HUES64 (cell line): ENCODE results near the gene TNNI2.
"Not testable (repeated sequence)": the region's sequence is repeated elsewhere in the genome, so short reads cannot be mapped to it uniquely, and the experiment has no call there.

Experiments
- H3K27ac ChIP-seq: 2 replicates; pipeline ENCODE4 v1.7.0; 2013; ENCODE audit warnings: low read depth, low read length, inconsistent platforms
- H3K27me3 ChIP-seq: 2 replicates; pipeline ENCODE4 v1.6.1; 2013; ENCODE audit warnings: mild to moderate bottlenecking, low read length; ENCODE audit not compliant: insufficient read depth
- H3K36me3 ChIP-seq: 2 replicates; pipeline ENCODE4 v1.6.1; 2013; ENCODE audit warnings: mild to moderate bottlenecking, low read length; ENCODE audit not compliant: insufficient read depth
- H3K4me1 ChIP-seq: 2 replicates; pipeline ENCODE4 v1.6.1; 2013; ENCODE audit warnings: mild to moderate bottlenecking, low read length, moderate library complexity; ENCODE audit not compliant: insufficient read depth
- H3K4me3 ChIP-seq: 2 replicates; pipeline ENCODE4 v1.5.1; 2013; ENCODE audit warnings: mild to moderate bottlenecking, low read length, moderate library complexity
- H3K9ac ChIP-seq: 2 replicates; pipeline ENCODE4 v1.6.1; 2013; ENCODE audit warnings: mild to moderate bottlenecking, low read depth, low read length
- H3K9me3 ChIP-seq: 2 replicates; pipeline ENCODE4 v1.6.1; 2013; ENCODE audit warnings: low read depth, low read length; ENCODE audit not compliant: insufficient read depth
- WGBS: fragments of 150-250, 120-280 bp; methylation state at CpG from one replicate; pipeline ENCODE4 v1.1.7; 2013; ENCODE audit warnings: missing lambda C conversion rate; 5-methylcytosine and 5-hydroxymethylcytosine counted together

TNNI2 gene

GRCh38 chr11:1881442-1882264 lies 42.9 kb downstream of the TNNI2 start:
- no peaks in the 10 kb centered on the region; the same call in 1 of the 2 replicates for H3K27me3 ChIP-seq
- no peaks in the 10 kb centered on the region for H3K36me3 ChIP-seq
- H3K4me3 ChIP-seq: no peak overlapping the region
- H3K27ac ChIP-seq: no peak overlapping the region
- 90% methylated on average over 42 of the region's 43 CpGs for WGBS
- H3K9ac ChIP-seq: no peak overlapping the region
- no peaks in the 10 kb centered on the region for H3K9me3 ChIP-seq
- H3K4me1 ChIP-seq: peaks cover 3% of the 10 kb centered on the region; the same call in 1 of the 2 replicates

GRCh38 chr11:1882265-1883238 lies 43.8 kb downstream of the TNNI2 start:
- Histone ChIP-seq H3K27ac (no peak overlapping the region), H3K36me3 (no peaks in the 10 kb centered on the region)
- WGBS: 36% methylated on average over 23 of the region's 23 CpGs

GRCh38 chr11:1883346-1884302 lies 44.8 kb downstream of the TNNI2 start:
- WGBS: 95% methylated on average over 14 of the region's 14 CpGs
- Histone ChIP-seq H3K9ac (no peak overlapping the region), H3K36me3 (no peaks in the 10 kb centered on the region), H3K27me3 (no peaks in the 10 kb centered on the region; the same call in 1 of the 2 replicates), H3K4me1 (peaks cover 3% of the 10 kb centered on the region; the same call in 1 of the 2 replicates), H3K27ac (no peak overlapping the region), H3K4me3 (no peak overlapping the region), H3K9me3 (no peaks in the 10 kb centered on the region)

More at GRCh38 chr11:1882265-1883238, 43.8 kb downstream of the TNNI2 start:
- Histone ChIP-seq H3K4me1 (peaks cover 3% of the 10 kb centered on the region; the same call in 1 of the 2 replicates), H3K9me3 (no peaks in the 10 kb centered on the region), H3K9ac (no peak overlapping the region; the same call in 1 of the 2 replicates), H3K4me3 (no peak overlapping the region), H3K27me3 (no peaks in the 10 kb centered on the region; the same call in 1 of the 2 replicates)

GRCh38 chr11:1884303-1884700 lies 45.5 kb downstream of the TNNI2 start:
- Histone ChIP-seq H3K9ac (no peak overlapping the region), H3K9me3 (no peaks in the 10 kb centered on the region), H3K4me3 (no peak overlapping the region), H3K36me3 (no peaks in the 10 kb centered on the region), H3K27me3 (no peaks in the 10 kb centered on the region), H3K27ac (no peak overlapping the region), H3K4me1 (peaks cover 3% of the 10 kb centered on the region; the same call in 1 of the 2 replicates)
- WGBS: 91% methylated on average over 5 of the region's 5 CpGs

- H3K4me1 ChIP-seq, H3K4me3 ChIP-seq, H3K27me3 ChIP-seq, H3K27ac ChIP-seq, H3K9me3 ChIP-seq, H3K9ac ChIP-seq, H3K36me3 ChIP-seq: not testable (repeated sequence)
- 90% methylated on average over 13 of the region's 13 CpGs for WGBS
These were observed 47.8 kb downstream of the TNNI2 start for GRCh38 chr11:1886551-1886950.

- H3K27me3 ChIP-seq: no peaks in the 10 kb centered on the region
- H3K9me3 ChIP-seq: no peaks in the 10 kb centered on the region
- no peak overlapping the region for H3K4me3 ChIP-seq
- H3K9ac ChIP-seq: no peak overlapping the region
- WGBS: 91% methylated on average over 11 of the region's 11 CpGs
- peaks cover under 1% of the 10 kb centered on the region; the same call in 1 of the 2 replicates for H3K4me1 ChIP-seq
- no peaks in the 10 kb centered on the region for H3K36me3 ChIP-seq
- H3K27ac ChIP-seq: no peak overlapping the region
These were observed 48.9 kb downstream of the TNNI2 start for GRCh38 chr11:1887451-1888346.

GRCh38 chr11:1888347-1888753 lies 49.6 kb downstream of the TNNI2 start:
- no peaks in the 10 kb centered on the region for H3K27me3 ChIP-seq
- 90% methylated on average over 9 of the region's 9 CpGs for WGBS
- no peak overlapping the region for H3K9ac ChIP-seq

GRCh38 chr11:1888811-1889210 lies 50.0 kb downstream of the TNNI2 start:
- WGBS: 93% methylated on average over 6 of the region's 6 CpGs
- H3K4me3 ChIP-seq: no peak overlapping the region
- no peak overlapping the region for H3K27ac ChIP-seq
- no peak overlapping the region for H3K9ac ChIP-seq
- no peaks in the 10 kb centered on the region for H3K36me3 ChIP-seq
- no peaks in the 10 kb centered on the region for H3K9me3 ChIP-seq
- no peaks in the 10 kb centered on the region for H3K27me3 ChIP-seq
- H3K4me1 ChIP-seq: no peaks in the 10 kb centered on the region

More at GRCh38 chr11:1888347-1888753, 49.6 kb downstream of the TNNI2 start:
- no peaks in the 10 kb centered on the region for H3K4me1 ChIP-seq
- H3K9me3 ChIP-seq: no peaks in the 10 kb centered on the region
- no peaks in the 10 kb centered on the region for H3K36me3 ChIP-seq
- H3K27ac ChIP-seq: no peak overlapping the region
- no peak overlapping the region for H3K4me3 ChIP-seq

- Histone ChIP-seq H3K27ac (no peak overlapping the region), H3K4me3 (no peak overlapping the region), H3K4me1 (no peaks in the 10 kb centered on the region), H3K9ac (no peak overlapping the region), H3K36me3 (no peaks in the 10 kb centered on the region), H3K9me3 (no peaks in the 10 kb centered on the region), H3K27me3 (no peaks in the 10 kb centered on the region)
- 94% methylated on average over 34 of the region's 34 CpGs for WGBS
These were observed 50.6 kb downstream of the TNNI2 start for GRCh38 chr11:1889224-1889930.
